ENCODE measurements around the gene RCL1. TPM values are rescaled to one million over a fixed set of nuclear protein-coding genes. Genes with fewer than 3 reads are reported as not detected.
"Not testable (repeated sequence)": the region's sequence is repeated elsewhere in the genome, so short reads cannot be mapped to it uniquely, and the experiment has no call there.

RCL1 gene
- total and polyA plus RNA-seq, 8 donors, result 11.2 to 22.6 (median 18.2) TPM

DNA sequence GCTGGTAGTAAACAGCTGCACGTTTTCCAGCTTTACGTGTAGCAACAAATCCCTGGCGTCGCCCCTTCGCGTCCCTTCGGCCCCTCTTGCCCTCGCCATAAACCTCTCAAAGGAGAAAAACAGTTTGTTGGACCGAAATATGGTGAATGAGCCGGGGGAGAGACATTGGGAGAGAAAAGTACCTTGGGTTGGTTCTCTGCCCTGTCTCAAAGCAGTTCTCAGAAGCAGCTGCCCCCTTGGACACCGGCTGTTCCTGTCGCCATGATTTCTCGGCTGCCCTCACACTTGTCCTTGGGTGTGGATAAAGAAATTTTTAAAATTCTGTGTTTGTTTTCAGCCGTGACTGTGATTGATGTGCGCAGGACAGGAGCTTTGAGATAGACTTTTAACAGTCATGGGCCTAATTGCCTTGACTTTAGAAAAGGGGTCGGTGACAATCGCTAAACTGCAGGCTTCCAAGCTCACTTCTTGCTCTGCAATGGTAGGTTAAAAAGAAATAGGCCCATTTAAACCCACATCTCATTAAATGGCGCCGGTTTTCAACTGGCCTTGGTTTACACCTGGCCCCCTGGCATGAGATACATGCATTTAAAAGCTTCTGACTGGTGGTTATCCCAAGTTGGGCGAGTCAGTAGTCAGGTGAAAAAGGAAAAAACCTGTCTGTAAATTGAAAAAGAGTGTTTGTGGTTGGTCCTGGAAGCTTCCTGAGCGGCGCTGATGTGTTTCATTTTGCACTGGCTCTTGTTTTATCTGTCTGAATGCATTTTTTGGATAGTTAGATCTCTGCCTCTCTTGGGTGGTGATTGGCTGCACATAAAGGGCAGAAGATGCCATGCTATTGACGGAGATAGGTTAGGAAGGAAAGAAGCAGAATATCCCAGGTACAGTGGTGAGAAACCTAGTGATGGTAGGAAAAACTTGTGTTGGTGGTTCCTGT is 983 bp downstream of the RCL1 start:
- TF ChIP-seq, protein P1, sequence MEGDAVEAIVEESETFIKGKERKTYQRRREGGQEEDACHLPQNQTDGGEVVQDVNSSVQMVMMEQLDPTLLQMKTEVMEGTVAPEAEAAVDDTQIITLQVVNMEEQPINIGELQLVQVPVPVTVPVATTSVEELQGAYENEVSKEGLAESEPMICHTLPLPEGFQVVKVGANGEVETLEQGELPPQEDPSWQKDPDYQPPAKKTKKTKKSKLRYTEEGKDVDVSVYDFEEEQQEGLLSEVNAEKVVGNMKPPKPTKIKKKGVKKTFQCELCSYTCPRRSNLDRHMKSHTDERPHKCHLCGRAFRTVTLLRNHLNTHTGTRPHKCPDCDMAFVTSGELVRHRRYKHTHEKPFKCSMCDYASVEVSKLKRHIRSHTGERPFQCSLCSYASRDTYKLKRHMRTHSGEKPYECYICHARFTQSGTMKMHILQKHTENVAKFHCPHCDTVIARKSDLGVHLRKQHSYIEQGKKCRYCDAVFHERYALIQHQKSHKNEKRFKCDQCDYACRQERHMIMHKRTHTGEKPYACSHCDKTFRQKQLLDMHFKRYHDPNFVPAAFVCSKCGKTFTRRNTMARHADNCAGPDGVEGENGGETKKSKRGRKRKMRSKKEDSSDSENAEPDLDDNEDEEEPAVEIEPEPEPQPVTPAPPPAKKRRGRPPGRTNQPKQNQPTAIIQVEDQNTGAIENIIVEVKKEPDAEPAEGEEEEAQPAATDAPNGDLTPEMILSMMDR (IDR thresholded peaks at IDR 0.05), result no peak
- Histone ChIP-seq H3K27me3 (no peaks in the 10 kb centered on the region), H3K27ac (peak overlapping the region; percentile 89 to 90), H3K36me3 (no peaks in the 10 kb centered on the region), H3K4me3 (peak overlapping the region; percentile 88 to 91), H3K9me3 (no peaks in the 10 kb centered on the region), H3K4me1 (peaks cover 8 to 54% of the 10 kb centered on the region in 2 donors)
- intact Hi-C loops (cut with DNase I), result no loop called here
- ATAC-seq (no peak), DNase-seq (peak in 1 of 4 donors; percentile 36)

DNA sequence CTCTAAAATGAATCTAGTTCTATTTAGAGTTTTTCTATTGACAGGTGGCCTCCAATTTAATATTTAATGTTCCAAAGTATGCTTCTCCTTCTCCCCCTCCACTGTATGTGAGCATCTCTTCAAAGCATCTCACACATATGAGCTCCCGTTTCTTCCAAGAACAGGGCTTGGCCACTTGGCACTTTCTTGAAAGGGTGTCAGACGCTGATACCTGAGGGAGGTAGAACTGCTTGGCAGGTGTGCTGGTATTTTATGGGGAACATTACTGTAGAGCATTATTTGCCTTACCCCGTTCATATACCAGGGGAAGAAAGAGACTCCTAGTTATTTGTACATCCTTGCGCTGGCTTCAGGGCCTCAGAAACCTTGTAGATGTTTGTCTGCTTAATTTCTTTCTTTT is 1.9 kb downstream of the RCL1 start:
- no peaks in the 10 kb centered on the region for H3K36me3 ChIP-seq
- intact Hi-C loops (cut with DNase I), result no loop called here
- TF ChIP-seq, protein P1 (IDR thresholded peaks at IDR 0.05), result no peak
- H3K4me3 ChIP-seq, result peak overlapping the region in 1 of 2 donors; percentile 88
- no peak for DNase-seq
- no peak for ATAC-seq
- H3K27me3 ChIP-seq, result no peaks in the 10 kb centered on the region
- peaks cover 12 to 64% of the 10 kb centered on the region in 2 donors for H3K4me1 ChIP-seq
- H3K27ac ChIP-seq, result no peak overlapping the region
- H3K9me3 ChIP-seq, result no peaks in the 10 kb centered on the region

DNA sequence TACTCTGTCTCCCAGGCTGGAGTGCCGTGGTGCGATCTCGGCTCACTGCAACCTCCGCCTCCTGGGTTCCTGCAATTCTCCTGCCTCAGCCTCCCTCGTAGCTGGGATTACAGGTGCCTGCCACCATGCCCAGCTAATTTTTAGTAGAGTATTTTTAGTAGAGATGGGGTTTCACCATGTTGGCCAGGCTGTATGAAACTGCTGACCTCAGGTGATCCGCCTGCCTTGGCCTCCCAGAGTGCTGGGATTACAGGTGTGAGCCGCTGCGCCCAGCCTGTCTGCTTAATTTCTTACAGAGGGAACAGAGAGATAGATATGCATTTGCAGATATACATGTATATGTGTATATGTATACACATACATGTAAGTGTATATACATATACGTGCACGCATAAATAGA is 2.4 kb downstream of the RCL1 start:
- DNase-seq; intact Hi-C loops (cut with DNase I); H3K9me3 ChIP-seq; H3K27ac ChIP-seq; H3K36me3 ChIP-seq; H3K27me3 ChIP-seq; ATAC-seq: not testable (repeated sequence)
- Histone ChIP-seq H3K4me1 (peaks cover 12 to 64% of the 10 kb centered on the region in 2 donors), H3K4me3 (peak overlapping the region in 1 of 2 donors; percentile 88)

DNA sequence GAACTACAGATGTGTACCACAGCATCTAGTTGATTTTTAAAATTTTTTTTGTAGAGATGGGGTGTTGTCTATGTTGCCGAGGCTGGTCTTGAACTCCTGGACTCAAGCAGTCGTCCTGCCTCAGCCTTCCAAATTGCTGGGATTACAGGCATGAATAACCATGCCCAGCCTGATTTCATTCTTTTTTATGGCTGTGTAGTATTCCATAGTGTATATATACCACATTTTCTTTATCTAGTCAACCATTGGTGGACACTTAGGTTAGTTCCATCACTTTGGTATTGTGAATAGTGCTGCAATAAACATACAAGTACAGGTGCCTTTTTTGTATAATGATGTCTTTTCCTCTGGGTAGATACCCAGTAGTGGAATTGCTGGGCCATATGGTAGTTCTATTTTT is 3.8 kb downstream of the RCL1 start:
- intact Hi-C loops (cut with DNase I), result no loop called here
- H3K4me1 ChIP-seq, result peaks cover 12 to 64% of the 10 kb centered on the region in 2 donors
- TF ChIP-seq, protein P1 (IDR thresholded peaks at IDR 0.05), result no peak

DNA sequence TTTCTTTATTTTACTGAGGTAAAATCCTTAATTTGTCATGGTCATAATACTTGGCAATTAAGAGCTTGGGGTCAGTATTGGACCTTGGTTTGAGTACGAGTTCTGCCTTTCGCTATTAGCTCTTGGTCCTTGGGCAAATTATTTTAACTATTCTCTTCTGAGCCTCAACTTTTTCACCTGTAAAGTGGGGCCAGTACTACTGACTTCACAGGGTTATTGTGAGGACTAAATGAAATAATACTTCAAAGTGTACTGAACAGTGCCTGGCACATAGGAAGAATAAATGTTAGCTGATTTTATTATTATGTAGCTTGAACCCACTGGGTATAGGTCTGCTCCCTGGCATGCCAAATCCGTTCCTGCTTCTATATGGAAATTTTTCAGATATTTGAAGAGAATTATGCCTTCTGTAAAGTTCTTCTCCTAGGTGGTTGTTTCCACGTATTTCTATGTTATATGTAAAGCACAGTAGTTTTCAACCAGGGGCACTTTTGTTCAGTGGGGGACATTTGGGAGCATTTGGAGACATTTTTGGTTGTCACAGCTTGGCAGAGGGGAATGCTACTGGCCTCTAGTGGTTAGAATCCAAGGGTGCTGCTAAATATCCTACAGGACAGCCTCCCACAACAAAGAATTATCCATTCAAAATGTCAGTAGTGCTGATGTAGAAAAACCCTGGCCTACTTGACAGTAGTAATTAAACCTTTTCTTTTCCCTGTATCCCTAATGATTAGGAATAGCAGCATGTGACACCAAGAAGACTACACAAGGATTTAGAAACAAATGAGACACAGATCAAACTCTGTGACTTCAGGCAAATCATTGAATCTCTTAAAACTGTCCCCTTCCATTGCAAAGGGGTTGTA is 4.5 kb downstream of the RCL1 start:
- no peak overlapping the region for H3K4me3 ChIP-seq
- peaks cover 12 to 59% of the 10 kb centered on the region in 2 donors for H3K4me1 ChIP-seq
- peak in 1 of 4 donors; percentile 27 for DNase-seq
- TF ChIP-seq, protein P1 (IDR thresholded peaks at IDR 0.05), result peak; percentile 57 to 64
- no peaks in the 10 kb centered on the region for H3K9me3 ChIP-seq
- intact Hi-C loops (cut with DNase I), result no loop called here
- no peak for ATAC-seq
- H3K27me3 ChIP-seq, result no peaks in the 10 kb centered on the region
- H3K27ac ChIP-seq, result peak overlapping the region in 1 of 2 donors; percentile 67
- H3K36me3 ChIP-seq, result no peaks in the 10 kb centered on the region

More for the DNA sequence above, 3.8 kb downstream of the RCL1 start:
- Histone ChIP-seq H3K4me3 (no peak overlapping the region), H3K27ac (peak overlapping the region in 1 of 2 donors; percentile 67), H3K36me3 (no peaks in the 10 kb centered on the region), H3K27me3 (no peaks in the 10 kb centered on the region), H3K9me3 (no peaks in the 10 kb centered on the region)
- ATAC-seq (no peak), DNase-seq (no peak)
